Renal pelvis (tissue), 4 donors: Measurements from ENCODE around the gene LGI1. TPM values are rescaled to one million over a fixed set of nuclear protein-coding genes. Genes with fewer than 3 reads are reported as not detected.

Source experiments
- DNase-seq: peaks from one replicate; pipeline ENCODE4 v3.0.0-alpha.2; 2013
- polyA plus RNA-seq, 3 donors: library from polyadenylated mRNA; unstranded; fragments of 120-200 nt; gene quantifications; one replicate each; pipeline ENCODE4 v1.2.1, GENCODE V29; 2013; ENCODE audit not compliant: insufficient read length in 3 of 3

The LGI1 gene
- polyA plus RNA-seq, 3 donors = 3.8 to 7.1 (median 5.1) TPM

GRCh38 chr10:93752761-93753160 lies 5.0 kb upstream of the LGI1 start:
- no peak for DNase-seq

DNA sequence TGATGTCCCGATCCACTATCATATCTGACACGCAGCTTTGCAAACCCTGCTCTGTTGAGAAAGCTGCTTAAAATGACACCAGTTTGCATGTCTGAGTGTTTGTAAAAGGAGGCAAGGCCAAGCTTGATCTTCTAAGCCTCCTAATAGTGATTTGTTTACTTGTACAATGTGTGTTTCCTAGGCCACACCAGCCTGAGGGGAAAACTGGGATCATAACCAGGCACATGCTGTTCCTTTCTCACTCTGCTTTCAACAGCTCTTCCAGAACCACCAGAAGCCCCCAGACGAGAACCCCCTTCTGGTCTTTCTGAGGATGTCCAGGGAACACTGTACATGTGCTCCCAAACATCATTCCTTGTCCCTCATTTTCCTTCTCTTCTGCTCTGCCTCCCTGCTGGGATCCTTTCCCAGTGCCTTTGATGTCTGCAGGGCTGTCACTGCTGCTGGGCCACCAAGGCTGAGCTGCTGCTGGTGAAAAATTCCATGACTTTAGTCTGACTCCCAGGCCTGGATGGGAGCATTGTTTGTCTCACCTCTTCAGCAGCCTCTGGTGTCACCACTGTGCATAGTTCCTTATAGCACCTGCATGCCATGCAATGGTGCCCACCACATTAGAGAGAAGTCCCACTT lies 4.0 kb upstream of the LGI1 start:
- DNase-seq = no peak

GRCh38 chr10:93754761-93755160 lies 3.0 kb upstream of the LGI1 start:
- DNase-seq = no peak

GRCh38 chr10:93755443-93756116 lies 2.2 kb upstream of the LGI1 start:
- no peak for DNase-seq

GRCh38 chr10:93756118-93756517 lies 1.6 kb upstream of the LGI1 start:
- DNase-seq = no peak

- no peak for DNase-seq
Observed at GRCh38 chr10:93757136-93757535, 600 bp upstream of the LGI1 start.

DNA sequence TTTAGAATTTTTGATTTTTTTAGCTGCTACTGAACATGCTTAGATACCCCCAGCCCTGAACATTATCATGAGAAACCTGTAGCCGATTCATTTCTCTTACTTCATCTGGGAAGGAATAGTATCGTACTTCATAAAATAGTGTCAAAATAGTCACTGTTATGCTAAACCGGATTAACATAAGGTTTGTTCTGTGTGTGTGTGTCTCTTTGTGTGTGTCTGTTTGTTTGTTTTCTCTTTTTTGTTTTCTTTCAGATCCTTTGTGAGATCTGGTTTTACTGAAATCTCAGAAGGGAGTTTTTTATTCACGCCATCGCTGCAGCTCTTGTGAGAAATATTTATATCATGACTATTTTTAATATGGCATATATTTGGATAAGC lies 761 bp downstream of the LGI1 start:
- no peak for DNase-seq

DNA sequence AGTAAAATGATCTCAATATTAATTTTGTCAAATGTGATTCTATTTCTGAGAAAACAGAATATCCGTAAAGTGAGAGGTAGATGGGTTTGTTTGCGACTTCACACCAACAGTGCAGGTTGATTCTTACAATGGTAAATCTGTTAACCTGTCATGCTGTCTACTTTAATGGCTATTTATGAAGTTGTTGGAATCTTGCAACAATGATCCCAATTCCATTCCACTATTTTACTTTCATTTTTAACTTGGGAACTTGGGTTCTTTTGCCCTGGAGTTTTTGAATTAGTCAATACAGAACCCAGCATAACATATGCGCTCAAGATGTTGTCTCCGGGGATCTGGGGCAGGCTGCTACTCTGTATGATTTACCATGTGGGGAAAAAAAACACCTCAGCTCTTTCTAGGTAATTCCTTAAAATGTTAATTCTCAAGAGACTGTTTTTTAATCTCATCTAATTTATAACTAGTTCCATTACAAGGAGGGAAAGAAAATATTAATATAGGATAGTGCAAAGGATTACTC lies 1.2 kb downstream of the LGI1 start:
- DNase-seq = no peak

- DNase-seq = no peak
Observed at GRCh38 chr10:93760490-93760889, 2.8 kb downstream of the LGI1 start.

- no peak for DNase-seq
Observed at GRCh38 chr10:93762979-93763391, 5.2 kb downstream of the LGI1 start.

DNA sequence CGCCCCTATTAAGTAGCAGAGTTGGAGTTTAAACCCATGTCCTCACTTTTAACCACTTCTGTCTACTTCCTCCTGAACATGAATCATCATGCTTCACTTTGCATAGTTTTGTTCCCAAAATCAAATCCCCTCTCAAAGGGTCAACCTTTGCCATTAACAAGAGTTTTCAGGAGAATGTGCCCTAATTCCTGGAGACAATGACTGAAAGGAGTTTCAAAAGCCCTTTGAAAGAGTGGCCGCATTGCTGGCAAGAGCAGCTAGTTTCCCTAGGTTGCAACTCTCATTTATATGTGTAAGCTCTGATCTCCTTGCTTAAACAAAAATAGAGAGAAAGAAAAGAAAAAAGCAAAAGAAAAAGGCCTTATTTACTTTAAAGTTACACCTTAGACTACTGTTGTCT lies 9.2 kb downstream of the LGI1 start:
- no peak for DNase-seq

DNA sequence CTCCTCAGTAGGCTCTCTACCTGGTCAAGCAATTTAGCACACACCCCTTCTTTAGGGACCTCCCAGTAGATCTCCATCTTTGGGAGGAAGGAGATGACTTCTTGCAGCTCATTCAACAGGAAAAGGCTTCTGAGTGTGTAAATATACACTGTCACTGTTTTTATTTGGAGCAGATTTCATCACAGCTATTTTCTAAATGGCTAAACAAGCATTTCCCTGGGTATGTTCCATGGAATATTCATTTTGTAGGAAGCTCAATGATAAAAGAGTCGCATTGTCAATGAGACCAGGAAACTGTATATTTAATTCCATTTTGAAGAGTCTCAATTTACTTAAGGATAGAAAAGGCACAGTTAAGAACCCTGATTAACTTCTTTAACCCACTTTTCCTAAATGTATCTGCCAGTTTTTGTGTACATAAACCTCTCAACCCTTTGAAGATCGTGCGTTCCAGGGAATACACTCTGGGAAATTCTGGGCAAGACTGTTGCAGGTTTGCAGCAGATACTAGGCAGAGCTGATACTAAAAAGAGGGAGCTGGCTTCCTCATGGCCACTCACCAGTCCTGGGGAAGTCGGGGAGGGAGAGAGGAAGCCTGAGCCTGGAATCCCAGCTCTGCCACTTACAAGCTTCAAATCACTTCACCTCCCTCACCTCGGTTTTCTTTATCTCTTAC lies 10.1 kb downstream of the LGI1 start:
- no peak for DNase-seq

DNA sequence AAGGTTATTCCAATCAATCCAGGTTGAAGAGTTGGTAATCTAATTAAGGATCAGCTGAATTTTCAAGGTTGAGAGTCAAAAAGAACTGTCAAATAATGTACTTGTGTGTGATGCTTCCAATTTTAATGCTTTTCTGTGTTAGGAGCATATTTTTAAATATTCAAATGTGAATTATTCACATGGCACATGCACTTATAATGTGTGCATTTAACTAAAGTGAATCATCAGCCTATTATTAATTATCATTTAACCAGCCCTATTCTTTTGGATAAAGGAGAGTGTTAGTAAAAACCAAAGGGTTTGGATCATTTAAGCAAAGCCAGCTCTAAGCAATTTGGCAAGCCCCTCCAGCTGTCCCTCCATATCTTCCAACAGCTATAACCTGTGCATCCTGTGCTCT lies 11.2 kb downstream of the LGI1 start:
- DNase-seq = no peak

DNA sequence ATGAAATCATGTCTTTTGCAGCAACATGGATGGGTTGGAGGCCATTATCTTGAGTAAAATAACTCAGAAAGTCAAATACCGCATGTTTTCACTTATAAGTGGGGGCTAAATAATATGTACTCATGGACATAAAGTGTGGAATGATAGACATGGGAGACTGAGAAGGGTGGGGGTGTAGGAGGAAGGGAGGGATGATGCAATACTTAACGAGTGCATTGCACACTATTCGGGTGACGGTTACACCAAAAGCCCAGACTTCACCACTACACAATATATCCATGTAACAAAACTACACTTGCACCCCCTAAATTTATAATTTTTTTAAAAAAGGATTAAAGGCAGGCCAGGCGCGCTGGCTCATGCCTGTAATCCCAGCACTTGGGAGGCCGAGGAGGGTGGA lies 13.6 kb downstream of the LGI1 start:
- no peak for DNase-seq

- DNase-seq = no peak
Observed at GRCh38 chr10:93773120-93773519, 15.4 kb downstream of the LGI1 start.

- DNase-seq = no peak
Observed at GRCh38 chr10:93773705-93774104, 16.0 kb downstream of the LGI1 start.

GRCh38 chr10:93775356-93775755 lies 17.6 kb downstream of the LGI1 start:
- DNase-seq = no peak

- DNase-seq = no peak
Observed at GRCh38 chr10:93777092-93777491, 19.4 kb downstream of the LGI1 start.

DNA sequence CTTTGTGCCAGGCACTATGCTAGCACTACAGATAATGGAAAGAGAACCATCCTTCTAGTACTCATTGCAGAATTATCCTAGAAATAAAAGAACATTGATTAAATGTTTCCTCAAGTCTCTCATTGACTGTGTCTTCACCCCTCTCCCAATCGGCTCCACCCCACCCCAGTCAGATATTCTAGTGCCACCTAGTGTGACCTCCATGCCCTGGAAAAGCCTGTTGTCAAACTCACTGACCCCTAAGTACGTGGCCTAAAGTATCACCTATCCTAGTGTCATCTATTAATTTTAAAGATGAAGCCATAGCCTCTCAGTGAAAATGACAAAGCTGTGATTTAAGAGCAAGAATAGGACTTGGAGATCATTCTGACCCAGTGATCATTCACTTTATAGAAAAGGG lies 26.3 kb downstream of the LGI1 start:
- DNase-seq = no peak

DNA sequence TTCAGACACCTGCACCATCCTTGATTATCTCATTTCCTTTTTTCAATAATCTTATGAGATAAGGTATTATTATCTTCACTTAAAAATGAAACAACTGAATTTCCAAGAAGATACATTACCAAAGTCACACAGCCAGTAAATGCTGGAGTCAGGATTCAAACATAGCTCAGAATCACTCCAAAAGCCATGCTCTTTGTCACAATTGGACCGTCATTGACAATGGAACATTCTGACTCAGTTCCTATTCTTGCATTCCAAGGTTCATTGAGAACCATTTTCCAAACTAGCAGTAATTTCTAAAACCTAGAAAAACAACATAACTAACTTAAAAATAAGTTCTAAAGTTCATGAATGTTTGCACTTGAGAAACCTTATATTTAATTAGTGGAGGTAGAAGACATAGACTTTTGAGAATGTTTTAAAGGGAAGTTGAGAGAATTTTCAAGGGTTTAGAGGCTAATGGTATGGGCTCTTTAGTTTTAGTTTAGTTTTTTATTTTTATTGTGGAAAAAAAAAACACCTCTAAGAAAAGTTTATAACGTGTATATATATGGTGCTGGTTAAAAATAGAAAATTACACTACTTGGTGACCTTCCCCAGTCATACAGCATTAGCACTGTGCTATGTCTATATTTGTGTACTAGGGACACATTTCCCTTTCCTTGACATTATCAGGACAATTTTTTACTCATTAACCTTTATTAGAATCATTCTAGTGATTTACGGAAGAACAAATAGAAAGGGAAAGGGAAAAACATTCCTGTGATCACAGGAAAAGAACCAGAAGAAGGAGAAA lies 30.9 kb downstream of the LGI1 start:
- DNase-seq = no peak

DNA sequence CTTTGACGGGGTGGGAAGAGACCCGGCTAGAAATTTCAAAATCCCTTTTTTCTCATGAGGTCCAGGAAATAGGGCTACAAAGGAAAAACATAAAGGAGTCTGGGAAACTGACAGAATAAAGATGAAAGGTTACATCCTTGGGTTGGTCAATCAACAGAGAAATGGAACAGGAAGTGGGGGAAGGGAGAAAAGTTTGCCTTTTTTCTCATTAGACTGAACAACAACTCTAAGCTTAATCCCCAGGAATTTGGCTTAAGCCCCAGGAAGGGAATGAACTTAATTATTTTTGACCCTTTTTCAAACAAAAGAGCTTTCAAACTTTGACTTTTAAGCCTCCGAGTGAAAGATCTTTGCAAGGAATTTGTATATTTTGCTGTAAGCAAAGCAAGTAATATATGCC lies 32.7 kb downstream of the LGI1 start:
- DNase-seq = peak; percentile 34

DNA sequence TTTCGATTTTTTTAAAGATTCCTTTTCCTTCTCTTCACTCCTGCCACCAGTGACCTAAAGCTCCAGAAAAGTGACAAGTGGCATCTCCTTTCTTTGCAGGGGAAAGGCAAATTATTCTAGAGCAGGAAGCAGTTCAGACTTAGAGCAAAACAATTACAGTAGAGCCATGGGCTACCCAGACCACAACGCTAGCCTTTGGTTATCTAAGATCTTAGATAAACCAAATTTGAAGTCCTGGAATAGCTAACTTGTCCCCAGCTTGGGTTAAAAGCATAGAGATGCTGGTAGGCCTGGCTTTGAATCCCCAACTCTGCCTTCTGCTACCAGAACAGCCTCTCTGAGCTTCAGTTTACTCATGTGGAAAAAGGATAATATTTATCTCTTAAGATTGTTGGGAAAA lies 38.4 kb downstream of the LGI1 start:
- DNase-seq = no peak
